Astrocyte (in vitro differentiated cells and primary cell): Measurements from ENCODE around the gene TRPM4.

Experiments
- CTCF ChIP-seq: IDR thresholded peaks from 2 replicates; pipeline ENCODE4 v1.5.1; 2011; ENCODE audit warnings: low read depth, mild to moderate bottlenecking, inconsistent platforms, low read length, moderate library complexity; ENCODE audit not compliant: insufficient read depth
- EZH2 ChIP-seq: IDR thresholded peaks from 2 replicates; pipeline ENCODE4 v1.6.1; 2012; ENCODE audit warnings: mild to moderate bottlenecking, low read length, inconsistent platforms; ENCODE audit not compliant: insufficient read depth

- TF ChIP-seq CTCF (no peak), EZH2 (no peak)
Observed at GRCh38 chr19:49132974-49133609, 24.5 kb upstream of the TRPM4 start.
